ENCODE results near the gene MUC21. TPM values are rescaled to one million over a fixed set of nuclear protein-coding genes. Genes with fewer than 3 reads are reported as not detected.
"Not testable (repeated sequence)": the region's sequence is repeated elsewhere in the genome, so short reads cannot be mapped to it uniquely, and the experiment has no call there.

Gene MUC21
- total RNA-seq, 6 experiments from 2014 or later: 0.11 TPM; not detected in 5

- H3K4me3 ChIP-seq: no peak overlapping the region
- no peak overlapping the region for H3K27ac ChIP-seq
- peaks cover 0 to 12% (median 0%) of the 10 kb centered on the region in 4 donors for H3K4me1 ChIP-seq
- H3K9me3 ChIP-seq: no peaks in the 10 kb centered on the region
- ATAC-seq (no peak), DNase-seq (no peak)
- intact Hi-C loops (cut with DNase I): no loop called here
- no peaks in the 10 kb centered on the region for H3K36me3 ChIP-seq
- TF ChIP-seq CTCF (IDR thresholded peaks at IDR 0.05): no peak
- TF ChIP-seq POLR2A (IDR thresholded peaks at IDR 0.05): no peak
- H3K27me3 ChIP-seq: no peaks in the 10 kb centered on the region
Measured at GRCh38 chr6:30962716-30963115, 20.8 kb upstream of the MUC21 start.

GRCh38 chr6:30963641-30964040 is 19.9 kb upstream of the MUC21 start:
- DNase-seq: no peak
- no peaks in the 10 kb centered on the region for H3K36me3 ChIP-seq
- ATAC-seq: peak in 1 of 4 donors; percentile 57
- no peaks in the 10 kb centered on the region for H3K9me3 ChIP-seq
- TF ChIP-seq CTCF (IDR thresholded peaks at IDR 0.05): no peak
- no peak overlapping the region for H3K27ac ChIP-seq
- intact Hi-C loops (cut with DNase I): no loop called here
- H3K4me3 ChIP-seq: no peak overlapping the region
- no peaks in the 10 kb centered on the region for H3K27me3 ChIP-seq
- WGBS (ENCODE audit: insufficient coverage, low coverage, low lambda C conversion rate, missing lambda C conversion rate): 47% methylated on average over 6 of the region's 6 CpGs
- peaks cover 0 to 12% (median 0%) of the 10 kb centered on the region in 4 donors for H3K4me1 ChIP-seq

- no peak overlapping the region for H3K27ac ChIP-seq
- H3K27me3 ChIP-seq: no peaks in the 10 kb centered on the region
- no CpG with 5 or more reads among the region's 4 CpGs for WGBS (ENCODE audit: insufficient coverage, low coverage, low lambda C conversion rate, missing lambda C conversion rate)
- DNase-seq (no peak), ATAC-seq (peak in 1 of 4 donors; percentile 13)
- intact Hi-C loops (cut with DNase I): no loop called here
- no peaks in the 10 kb centered on the region for H3K9me3 ChIP-seq
- no peaks in the 10 kb centered on the region for H3K36me3 ChIP-seq
- TF ChIP-seq POLR2A (IDR thresholded peaks at IDR 0.05) (no peak), CTCF (IDR thresholded peaks at IDR 0.05) (no peak)
- peaks cover 0 to 12% (median 0%) of the 10 kb centered on the region in 4 donors for H3K4me1 ChIP-seq
- H3K4me3 ChIP-seq: no peak overlapping the region
Measured at GRCh38 chr6:30964075-30964474, 19.4 kb upstream of the MUC21 start.

GRCh38 chr6:30965140-30965601 is 18.3 kb upstream of the MUC21 start:
- Histone ChIP-seq H3K36me3 (no peaks in the 10 kb centered on the region), H3K27ac (no peak overlapping the region), H3K27me3 (no peaks in the 10 kb centered on the region), H3K4me1 (peaks cover 0 to 12% (median 0%) of the 10 kb centered on the region in 4 donors), H3K9me3 (no peaks in the 10 kb centered on the region), H3K4me3 (no peak overlapping the region)
- TF ChIP-seq POLR2A (IDR thresholded peaks at IDR 0.05): no peak
- no peak for TF ChIP-seq CTCF (IDR thresholded peaks at IDR 0.05)
- ATAC-seq (peak in 1 of 4 donors; percentile 14), DNase-seq (no peak)
- WGBS (ENCODE audit: insufficient coverage, low coverage, low lambda C conversion rate, missing lambda C conversion rate): 88% methylated on average over 4 of the region's 5 CpGs
- intact Hi-C loops (cut with DNase I): no loop called here

- ATAC-seq (no peak), DNase-seq (no peak)
- no peak for TF ChIP-seq POLR2A (IDR thresholded peaks at IDR 0.05)
- TF ChIP-seq CTCF (IDR thresholded peaks at IDR 0.05): no peak
- Histone ChIP-seq H3K27ac (no peak overlapping the region), H3K36me3 (no peaks in the 10 kb centered on the region), H3K4me1 (peaks cover 0 to 6% (median 0%) of the 10 kb centered on the region in 4 donors), H3K4me3 (no peak overlapping the region), H3K27me3 (no peaks in the 10 kb centered on the region), H3K9me3 (no peaks in the 10 kb centered on the region)
- WGBS (ENCODE audit: insufficient coverage, low coverage, low lambda C conversion rate, missing lambda C conversion rate): 58% methylated on average over 3 of the region's 3 CpGs
- intact Hi-C loops (cut with DNase I): no loop called here
Measured at GRCh38 chr6:30966154-30966553, 17.4 kb upstream of the MUC21 start.

- ATAC-seq; intact Hi-C loops (cut with DNase I): not testable (repeated sequence)
Measured at GRCh38 chr6:30969171-30969570, 14.3 kb upstream of the MUC21 start.

More at GRCh38 chr6:30969171-30969570, 14.3 kb upstream of the MUC21 start:
- not testable (repeated sequence) for H3K36me3 ChIP-seq, H3K4me1 ChIP-seq, DNase-seq, H3K27me3 ChIP-seq, H3K4me3 ChIP-seq, H3K27ac ChIP-seq, H3K9me3 ChIP-seq
- 90% methylated on average over 2 of the region's 6 CpGs for WGBS (ENCODE audit: insufficient coverage, low coverage, low lambda C conversion rate, missing lambda C conversion rate)
